22Rv1 (cell line): ENCODE measurements around the gene MAP3K5.

Experiments used
- H3K27ac ChIP-seq: fragments of 450-650 bp; 2 replicates; pipeline ENCODE4 v1.5.1; 2017
- ZFX ChIP-seq: fragments of 450-650 bp; IDR thresholded peaks from 2 replicates; pipeline ENCODE4 v1.6.1; 2017; ENCODE audit warnings: antibody characterized with exemption, borderline replicate concordance
- TF ChIP-seq, protein P1 (sequence below): fragments of 450-650 bp; IDR thresholded peaks from 2 replicates; pipeline ENCODE4 v1.5.1; 2017; ENCODE audit warnings: mild to moderate bottlenecking

Gene MAP3K5

DNA sequence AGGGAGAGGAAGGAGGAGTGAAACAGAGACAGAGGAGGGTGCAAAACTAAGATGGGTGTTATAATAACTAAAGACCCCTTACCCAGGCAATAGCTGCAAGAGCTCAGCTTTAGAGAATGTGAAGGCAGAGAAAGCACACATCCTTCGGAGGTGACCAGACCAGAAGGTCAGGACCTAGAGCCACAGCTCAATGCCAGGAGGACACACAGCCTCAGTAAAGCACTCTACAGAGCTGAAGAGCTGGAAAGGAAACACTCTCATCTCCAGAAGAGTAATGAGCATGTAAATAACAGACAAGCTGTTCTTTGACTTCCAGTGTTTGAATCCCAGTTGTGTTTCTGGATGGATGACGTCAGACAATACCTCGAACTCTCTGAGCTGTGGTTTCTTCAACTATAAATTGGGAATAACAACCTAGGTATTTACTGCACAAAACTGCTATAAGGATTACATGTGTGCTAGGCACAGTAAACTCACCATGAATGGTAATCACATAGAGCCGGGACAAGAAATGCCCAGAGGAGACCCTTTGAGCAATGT, 63.2 kb downstream of the MAP3K5 start:
- H3K27ac ChIP-seq, result no peak overlapping the region
- no peak for TF ChIP-seq ZFX
- TF ChIP-seq, protein P1, sequence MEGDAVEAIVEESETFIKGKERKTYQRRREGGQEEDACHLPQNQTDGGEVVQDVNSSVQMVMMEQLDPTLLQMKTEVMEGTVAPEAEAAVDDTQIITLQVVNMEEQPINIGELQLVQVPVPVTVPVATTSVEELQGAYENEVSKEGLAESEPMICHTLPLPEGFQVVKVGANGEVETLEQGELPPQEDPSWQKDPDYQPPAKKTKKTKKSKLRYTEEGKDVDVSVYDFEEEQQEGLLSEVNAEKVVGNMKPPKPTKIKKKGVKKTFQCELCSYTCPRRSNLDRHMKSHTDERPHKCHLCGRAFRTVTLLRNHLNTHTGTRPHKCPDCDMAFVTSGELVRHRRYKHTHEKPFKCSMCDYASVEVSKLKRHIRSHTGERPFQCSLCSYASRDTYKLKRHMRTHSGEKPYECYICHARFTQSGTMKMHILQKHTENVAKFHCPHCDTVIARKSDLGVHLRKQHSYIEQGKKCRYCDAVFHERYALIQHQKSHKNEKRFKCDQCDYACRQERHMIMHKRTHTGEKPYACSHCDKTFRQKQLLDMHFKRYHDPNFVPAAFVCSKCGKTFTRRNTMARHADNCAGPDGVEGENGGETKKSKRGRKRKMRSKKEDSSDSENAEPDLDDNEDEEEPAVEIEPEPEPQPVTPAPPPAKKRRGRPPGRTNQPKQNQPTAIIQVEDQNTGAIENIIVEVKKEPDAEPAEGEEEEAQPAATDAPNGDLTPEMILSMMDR, result no peak

DNA sequence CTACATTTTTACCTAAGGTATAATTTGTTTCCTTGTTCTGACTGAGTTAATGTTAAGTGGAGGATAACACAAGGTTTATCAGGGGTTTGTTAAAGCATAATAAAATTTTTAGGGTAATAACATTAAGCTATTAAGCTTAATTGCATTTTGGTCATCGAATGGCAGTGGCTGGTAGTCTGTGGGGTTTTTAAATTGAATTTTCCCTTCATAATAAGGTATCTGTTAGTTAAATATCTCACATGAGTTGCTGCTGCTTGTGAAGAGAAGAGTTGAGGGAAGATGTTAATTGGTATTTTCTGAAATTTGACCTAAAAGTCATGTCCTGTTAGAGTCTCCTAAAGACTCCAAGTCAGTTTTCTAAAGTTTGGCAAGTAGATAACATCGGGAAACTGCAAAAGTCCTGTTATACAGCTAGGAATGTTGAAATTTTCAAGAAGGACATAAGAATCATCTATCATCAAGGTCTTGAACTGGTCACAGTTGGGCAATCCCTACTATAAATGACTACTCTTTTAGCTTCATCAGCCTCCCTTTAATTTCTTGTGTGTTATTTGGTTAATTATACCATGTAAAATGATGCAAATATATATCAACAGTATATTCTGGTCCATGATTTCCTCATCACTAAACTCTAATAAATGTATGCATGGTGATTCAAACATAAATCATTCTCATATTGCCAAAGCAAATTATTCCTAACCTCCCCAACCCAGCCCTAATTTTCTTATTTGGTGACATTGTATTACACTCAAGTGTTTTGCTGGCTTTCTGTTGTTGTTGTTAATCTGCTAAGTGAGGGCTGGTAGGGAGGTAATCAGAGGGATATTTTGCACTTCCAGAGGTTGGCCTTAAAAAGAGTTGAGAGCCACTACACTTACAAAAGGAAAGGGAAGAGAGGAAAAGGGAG, 64.0 kb downstream of the MAP3K5 start:
- H3K27ac ChIP-seq, result no peak overlapping the region
- TF ChIP-seq ZFX, result no peak
- TF ChIP-seq, protein P1, result no peak

DNA sequence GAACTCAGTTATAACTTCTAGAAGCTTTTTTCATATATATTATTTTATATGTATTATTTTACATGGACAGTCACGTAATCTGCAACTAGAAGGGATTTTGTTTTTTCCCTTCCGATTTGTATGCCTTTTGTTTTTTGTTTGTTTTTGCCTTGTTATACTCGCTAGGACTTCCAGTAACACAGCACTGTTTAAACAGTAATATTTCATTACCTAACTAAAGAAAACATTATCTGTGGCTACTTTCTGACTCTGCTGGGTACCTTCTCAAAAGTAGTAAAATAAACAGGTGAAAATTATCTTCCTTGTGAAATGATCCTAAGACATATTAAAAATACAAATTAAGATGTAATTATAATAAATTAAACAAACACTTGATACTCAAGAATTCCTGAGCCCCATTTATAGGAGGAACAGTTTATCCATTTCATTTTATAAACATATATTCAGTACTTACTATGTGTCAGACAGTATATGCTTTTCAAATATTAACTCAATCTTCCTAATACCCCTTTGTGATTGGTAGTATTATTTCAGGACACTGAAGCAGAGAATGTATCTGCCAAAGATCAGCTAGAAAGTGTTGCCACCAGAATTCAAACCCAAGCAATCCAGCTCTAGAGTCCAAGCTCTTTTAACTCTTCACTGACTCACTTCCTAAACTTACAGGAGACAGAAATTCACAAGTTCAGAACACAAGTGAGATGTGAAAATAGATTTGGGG, 65.3 kb downstream of the MAP3K5 start:
- H3K27ac ChIP-seq, result no peak overlapping the region
- no peak for TF ChIP-seq ZFX
- TF ChIP-seq, protein P1, result no peak

DNA sequence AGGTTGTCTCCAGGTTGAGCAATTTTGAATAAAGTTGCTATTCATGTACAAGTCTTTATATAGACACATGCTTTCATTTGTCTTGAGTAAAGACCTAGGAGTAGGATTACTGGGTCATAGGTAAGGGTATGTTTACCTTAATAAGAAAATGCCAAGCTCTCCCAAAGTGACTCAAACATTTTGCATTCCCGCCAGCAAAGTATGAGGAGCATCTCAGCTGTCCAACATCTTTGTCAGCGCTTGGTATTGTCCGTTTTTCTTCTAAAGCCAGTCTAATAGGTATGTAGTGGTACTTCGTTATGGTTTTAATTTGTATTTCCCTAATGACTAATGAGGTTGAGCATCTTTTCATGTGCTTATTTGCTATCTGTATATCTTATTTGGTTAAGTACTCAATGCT, 67.2 kb downstream of the MAP3K5 start:
- TF ChIP-seq ZFX, result no peak
- TF ChIP-seq, protein P1, result no peak
- no peak overlapping the region for H3K27ac ChIP-seq

DNA sequence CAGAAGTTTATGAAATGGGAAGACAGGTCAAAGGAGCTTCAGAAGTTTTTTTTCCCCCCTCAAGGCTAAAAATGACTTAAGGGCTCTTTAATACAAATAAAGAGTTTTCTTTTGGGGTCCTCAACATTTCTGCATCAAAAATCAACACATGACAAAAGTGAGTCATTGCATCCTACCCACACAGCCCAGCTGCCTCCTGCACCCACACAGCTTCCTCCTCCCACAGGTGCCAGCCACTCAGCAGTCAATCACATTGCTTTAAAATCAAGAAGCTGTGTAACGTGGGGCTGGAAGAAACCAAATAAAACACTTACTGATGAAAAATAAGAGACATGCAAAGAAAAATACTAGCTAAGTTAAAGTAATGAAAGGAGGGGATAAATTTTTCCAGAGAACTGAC, 68.5 kb downstream of the MAP3K5 start:
- TF ChIP-seq, protein P1, result no peak
- TF ChIP-seq ZFX, result no peak
- no peak overlapping the region for H3K27ac ChIP-seq

DNA sequence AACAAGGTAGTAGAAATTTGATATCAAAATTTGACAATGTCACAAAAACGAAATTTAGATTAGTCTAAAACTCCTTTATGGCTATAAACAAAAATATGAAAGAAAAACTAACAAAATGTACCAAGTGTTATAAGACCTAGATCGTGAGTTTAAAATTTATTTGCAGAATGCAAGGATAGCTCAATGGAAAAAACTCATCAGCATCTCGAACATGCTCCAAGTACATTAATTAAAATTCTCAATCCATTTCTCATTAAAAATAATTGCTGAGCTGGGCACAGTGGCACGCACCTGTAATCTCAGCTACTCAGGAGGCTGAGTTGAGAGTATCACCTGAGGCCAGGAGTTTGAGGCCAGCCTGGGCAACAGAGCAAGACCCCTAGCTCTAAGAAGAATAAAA, 70.8 kb downstream of the MAP3K5 start:
- TF ChIP-seq, protein P1, result no peak
- TF ChIP-seq ZFX, result no peak
- no peak overlapping the region for H3K27ac ChIP-seq
